NCI-H1930 (cell line): ENCODE data around the gene ZNF556.
A peak's percentile ranks its signal among the peaks of the same experiment; 100 is the strongest.
"Not testable (repeated sequence)": the region's sequence is repeated elsewhere in the genome, so short reads cannot be mapped to it uniquely, and the experiment has no call there.

ENCODE experiments used
- DNase-seq, 2 experiments: peaks; one replicate each; lab custom pipeline; 2025; lab: John Stamatoyannopoulos, UW

Gene ZNF556

DNA sequence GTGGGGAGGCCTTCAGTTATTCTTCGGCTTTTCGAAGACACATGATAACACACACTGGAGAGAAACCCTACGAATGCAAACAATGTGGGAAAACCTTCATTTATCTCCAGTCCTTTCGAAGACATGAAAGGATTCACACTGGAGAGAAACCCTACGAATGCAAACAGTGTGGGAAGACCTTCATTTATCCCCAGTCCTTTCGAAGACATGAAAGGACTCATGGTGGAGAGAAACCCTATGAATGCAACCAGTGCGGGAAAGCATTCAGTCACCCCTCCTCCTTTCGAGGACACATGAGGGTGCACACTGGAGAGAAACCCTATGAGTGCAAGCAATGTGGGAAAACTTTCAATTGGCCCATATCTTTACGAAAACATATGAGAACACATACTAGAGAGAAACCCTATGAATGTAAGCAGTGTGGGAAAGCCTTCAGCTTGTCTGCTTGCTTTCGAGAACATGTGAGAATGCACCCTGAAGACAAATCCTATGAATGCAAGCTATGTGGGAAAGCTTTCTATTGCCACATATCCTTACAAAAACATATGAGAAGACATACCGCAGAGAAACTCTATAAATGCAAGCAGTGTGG lies 14.0 kb upstream of the ZNF556 start:
- no peak for DNase-seq

DNA sequence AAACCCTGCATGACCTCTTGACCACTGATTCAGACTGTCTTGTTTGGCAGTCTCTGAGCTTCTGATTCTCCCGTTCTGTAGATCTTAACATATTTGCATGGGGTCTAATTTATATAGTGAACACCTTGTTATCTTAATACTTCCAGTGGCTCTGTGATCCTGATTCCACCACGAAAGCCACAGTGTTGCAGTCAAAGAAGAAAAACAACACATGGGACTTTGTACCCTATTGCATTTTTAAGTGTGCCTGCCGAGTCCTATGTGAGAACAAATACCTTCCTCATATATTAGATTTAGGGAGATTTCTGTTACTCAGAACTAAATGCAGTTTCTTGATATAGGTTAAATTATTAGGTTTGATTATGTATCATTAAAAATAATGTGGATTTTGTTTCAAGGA lies 12.3 kb upstream of the ZNF556 start:
- no peak for DNase-seq

DNA sequence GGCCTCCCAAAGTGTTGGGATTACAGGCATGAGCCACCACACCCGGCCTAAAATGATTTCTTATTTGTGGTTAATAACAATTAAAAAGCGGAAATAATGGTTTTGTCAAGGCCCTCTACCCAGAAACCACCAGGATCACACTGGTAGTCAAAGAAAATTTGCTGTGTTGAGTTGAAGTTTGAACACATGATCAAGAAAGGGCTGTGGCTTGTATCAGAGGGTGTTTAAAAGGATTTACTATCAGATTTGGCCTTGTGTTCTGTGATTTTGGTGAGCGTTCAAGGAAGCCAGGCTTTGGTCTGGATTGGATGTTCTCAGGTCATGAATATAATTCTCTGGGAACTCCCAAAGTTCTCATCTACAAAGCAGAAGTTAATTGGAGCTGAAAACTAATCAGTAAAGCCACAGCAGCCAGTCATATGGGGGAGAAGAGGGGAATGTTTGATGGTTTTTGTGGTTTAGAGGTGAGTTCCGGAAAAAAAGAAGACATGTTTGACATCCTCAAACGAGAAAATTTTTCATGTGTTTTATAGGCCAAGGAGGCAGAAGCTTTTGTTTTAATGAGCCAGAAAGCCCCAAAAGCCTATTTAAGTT lies 10.6 kb upstream of the ZNF556 start:
- DNase-seq, result no peak

DNA sequence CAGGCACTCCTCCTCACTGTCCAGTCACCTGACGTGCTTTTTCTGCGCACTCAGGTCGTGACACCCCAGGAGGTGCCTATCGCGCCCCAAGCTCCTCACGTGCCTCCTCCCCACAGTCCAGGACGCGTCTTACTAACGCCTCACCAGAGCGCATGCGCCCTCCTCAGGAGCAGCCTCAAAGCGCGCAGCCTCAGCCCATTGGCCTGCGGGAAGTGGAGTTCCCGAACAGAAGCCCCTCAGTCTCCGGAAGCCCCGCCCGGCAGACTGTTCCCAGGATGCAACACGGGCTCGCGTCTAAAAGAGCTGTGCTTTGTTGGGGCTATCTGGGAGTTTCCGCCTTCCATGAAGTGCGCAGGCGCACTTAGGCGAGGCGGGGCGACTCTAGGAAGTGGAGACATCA lies 8.3 kb upstream of the ZNF556 start:
- DNase-seq, result peak; percentile 52 to 63

DNA sequence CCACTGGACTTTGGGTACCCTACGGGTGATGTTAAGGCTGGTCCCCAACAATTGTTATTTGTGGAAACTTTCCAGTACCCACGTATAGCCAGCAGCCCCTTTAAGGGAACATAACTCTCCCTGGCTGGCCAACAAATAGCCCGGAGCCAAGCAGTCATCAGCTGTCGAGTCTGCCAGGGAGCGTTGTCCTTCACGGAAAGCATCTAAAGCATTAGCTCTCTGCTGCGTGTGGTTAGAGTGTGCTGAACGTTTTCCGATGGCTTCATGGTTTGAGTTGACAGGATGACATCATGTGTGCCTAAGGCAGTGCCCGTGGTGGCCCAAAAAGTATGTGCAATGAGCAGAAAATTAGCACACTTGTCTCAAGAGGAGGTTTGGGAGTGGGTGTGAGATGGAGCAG lies 3.3 kb upstream of the ZNF556 start:
- no peak for DNase-seq

DNA sequence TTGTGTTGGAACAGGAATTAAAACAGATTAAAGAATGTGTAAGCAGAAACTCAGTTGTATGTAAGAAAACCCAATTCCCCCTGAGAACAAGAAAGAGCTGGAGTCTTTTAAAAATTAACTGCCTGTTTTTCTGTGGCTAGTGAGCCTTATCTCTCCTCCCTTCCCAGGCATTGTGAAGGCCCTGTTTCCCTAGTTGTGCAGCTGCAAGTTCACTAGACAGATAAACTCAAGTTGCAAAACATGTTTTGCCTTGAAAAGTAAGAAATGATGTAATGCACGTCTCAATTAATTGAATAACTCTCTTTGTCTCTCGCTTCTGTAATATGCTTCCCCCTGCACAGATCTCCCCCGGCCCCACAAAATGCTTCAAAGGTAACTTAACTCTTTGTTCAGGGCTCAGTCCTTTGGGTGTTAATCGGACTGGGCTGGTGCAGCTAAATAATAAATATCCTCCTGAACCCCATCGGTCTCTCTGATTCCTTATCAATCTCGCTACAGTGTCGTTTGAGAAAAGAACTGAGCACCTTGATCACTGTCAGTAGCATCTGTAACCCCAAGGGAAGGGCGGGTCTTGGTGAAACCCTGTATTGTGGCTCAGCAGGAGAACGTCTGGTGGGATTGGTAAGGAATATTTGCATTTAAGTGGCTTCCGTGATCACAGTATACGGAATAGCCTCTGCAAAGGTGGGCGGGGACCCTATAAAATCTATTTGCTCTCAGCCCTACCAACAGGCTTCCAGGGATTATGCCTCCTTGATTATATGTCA lies 1.6 kb upstream of the ZNF556 start:
- DNase-seq, result no peak

DNA sequence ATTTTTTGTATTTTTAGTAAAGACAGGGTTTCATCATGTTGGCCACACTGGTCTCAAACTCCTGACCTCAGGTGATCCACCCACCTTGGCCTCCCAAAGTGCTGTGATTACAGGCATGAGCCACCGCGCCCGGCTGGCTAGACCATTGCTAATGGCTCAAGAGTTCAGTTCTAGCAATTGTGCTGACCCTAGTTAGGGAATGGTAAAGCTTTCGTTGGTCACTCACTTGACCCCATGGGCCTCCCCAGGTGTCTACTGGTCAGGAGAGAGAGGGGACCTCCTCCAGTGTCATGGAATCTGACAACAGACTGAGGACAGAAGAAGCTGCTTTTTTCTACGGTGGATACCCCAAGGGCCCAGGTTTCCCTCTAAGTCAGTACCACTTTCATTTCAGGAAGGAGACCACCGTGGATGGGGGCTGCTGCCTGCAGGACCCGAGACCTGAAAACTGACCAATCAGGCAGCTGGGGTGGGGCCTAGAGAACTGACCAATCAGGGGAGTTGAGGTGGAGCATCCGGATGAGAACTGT lies 575 bp upstream of the ZNF556 start:
- no peak for DNase-seq

DNA sequence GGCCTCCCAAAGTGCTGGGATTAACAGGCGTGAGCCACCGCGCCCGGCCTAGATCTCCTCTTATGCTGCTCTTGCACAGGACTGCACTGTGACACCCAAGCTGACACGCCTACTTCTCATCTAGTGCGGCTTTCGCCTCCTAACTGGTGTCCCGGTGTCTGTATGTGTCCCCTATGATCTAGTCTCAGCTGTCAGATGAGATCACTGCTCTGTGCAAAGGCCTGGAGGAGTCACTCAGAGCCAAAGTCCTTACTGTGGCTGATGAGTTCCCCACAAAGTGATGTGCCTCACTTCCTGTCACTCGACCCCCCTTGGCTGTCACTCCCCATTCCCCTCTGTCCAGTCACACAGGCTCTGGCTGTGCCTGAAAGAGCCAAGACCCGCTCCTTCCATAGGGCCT lies 2.5 kb downstream of the ZNF556 start:
- DNase-seq, result no peak

DNA sequence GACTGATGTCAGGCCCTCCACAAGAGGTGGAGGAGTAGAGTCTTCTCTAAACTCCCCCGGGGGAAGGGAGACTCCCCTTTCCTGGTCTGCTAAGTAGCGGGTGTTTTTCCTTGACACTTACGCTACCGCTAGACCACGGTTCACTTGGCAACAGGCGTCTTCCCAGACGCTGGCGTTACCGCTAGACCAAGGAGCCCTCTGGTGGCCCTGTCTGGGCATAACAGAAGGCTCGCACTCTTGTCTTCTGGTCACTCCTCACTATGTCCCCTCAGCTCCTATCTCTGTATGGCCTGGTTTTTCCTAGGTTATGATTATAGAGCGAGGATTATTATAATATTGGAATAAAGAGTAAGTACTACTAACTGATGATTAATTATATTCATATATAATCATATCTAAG lies 5.0 kb downstream of the ZNF556 start:
- not testable (repeated sequence) for DNase-seq

DNA sequence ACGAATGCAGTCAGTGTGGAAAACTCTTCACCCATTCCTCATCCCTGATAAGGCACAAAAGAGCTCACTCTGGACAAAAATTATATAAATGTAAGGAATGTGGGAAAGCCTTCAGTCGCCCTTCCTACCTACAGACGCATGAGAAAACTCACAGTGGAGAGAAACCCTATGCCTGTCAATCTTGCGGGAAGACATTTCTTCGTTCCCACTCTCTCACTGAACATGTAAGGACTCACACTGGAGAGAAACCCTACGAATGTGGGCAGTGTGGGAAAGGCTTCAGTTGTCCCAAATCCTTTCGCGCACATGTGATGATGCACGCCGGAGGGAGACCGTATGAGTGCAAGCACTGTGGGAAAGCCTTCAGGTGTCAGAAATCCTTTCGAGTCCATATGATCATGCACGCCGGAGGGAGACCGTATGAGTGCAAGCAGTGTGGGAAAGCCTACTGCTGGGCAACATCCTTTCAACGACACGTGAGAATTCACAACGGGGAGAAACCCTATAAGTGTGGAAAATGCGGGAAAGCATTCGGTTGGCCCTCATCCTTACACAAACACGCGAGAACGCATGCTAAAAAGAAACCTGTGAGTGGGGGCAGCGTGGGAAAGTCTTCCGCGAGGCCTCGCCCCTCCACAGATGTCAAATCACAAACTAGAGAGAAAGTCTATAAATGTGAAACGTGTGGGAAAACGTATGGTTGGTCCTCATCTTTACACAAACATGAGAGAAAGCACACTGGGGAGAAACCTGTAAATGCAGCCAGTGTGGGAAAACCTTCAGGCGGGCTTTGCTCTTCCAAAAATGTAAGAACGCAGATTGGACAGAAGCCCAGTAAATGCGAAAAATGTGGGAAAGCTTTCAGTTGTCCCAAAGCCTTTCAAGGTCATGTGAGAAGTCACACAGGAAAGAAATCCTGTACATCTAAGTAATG lies 10.5 kb downstream of the ZNF556 start:
- DNase-seq, result no peak

DNA sequence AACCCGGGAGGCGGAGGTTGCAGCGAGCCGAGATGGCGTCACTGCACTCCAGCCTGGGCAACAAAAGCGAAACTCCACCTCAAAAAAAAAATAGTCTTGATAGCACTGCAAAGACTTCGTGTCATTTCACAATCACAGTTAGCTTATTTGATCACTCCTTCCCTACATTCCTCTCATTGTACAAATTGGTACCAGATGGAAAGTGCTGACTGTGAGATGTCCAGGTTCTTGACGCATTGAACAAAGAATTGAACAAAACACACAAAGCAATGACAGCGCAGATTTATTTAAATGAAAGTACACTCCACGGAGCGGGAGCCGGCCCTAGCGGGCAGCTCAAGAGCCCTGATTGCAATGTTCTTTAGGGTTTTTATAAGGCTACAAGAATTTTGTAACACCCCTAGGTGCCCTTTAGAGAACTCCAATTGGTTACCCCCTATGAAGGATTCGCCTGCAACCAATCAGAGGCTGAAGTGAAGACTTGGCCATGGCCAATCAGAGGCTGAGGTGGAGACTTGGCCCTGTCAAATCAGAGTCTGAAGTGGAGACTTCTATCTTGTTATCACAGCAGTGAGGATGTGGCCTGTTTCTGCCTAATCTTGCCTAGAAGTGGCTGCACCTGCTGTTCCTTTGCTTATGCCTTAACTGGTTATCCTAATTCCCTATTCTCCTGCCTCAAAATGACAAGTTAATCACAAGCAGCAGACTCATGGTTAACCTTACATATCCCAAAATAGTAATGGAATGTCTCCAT lies 16.7 kb downstream of the ZNF556 start:
- DNase-seq, result no peak

DNA sequence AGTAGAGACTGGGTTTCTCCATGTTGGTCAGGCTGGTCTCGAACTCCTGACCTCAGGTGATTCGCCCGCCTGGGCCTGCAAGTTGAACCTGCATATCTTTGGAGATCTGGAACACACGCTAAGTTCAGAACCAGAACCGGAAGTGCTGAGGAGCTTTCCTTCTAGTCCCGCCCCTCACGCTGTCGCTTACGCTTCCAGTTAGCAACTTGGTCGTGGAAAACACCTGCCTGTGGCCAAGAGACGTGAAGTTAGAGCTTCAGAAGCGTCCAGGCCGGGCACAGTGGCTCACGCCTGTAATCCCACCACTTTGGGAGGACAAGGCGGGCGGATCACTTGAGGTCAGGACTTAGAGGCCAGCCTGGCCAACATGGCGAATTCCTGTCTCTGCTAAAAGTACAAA lies 18.6 kb downstream of the ZNF556 start:
- DNase-seq, result no peak

DNA sequence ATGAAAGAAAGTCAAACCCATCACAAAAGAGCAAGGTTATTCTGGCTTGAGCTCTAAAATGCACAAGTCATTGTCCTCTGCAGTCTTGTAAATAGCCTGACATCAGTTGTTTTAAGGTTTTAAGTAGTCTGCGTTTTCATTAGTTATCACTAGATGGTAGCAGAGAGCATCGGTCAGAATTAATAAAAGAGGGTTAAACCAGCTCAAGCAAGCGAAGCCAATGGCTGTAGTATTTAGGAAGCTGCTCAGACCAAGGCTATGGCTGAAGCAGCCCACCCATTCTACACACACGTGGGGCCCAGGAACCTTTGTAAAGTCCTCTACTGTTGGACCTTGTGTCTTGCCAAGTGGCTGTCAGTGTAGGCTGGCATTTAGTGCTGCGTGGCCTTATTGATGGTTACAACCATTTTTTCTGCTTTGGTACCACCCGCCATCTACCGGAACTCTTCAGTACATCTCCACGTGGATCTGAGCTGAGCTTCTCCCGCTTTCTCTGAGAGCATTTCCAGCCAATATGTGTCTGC lies 20.3 kb downstream of the ZNF556 start:
- DNase-seq, result peak; percentile 61 to 71

DNA sequence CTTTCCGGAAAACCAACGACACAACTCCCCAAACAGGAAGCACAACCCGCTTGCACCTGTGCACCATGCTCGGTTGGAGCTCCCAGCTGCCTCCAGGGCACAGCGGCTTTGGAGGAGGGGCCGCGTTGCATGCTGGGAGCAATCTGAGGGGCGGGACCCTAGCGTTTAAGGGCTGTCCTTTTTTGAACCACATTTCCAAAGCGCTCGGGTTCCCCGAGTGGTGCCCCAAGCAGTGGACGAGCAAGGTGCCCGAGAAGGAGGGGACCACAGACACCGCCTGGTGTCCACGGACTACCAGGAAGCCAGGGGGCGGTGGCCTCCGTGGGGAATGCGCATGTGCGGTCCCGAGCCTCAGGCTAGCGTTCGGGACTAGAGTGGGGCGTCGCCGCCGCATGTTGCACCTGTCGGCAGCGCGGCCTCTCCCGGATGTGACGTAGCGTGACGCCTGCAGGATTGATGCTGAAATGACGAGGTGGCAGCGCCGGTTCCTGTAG lies 21.6 kb downstream of the ZNF556 start:
- peak; percentile 89 to 93 for DNase-seq

DNA sequence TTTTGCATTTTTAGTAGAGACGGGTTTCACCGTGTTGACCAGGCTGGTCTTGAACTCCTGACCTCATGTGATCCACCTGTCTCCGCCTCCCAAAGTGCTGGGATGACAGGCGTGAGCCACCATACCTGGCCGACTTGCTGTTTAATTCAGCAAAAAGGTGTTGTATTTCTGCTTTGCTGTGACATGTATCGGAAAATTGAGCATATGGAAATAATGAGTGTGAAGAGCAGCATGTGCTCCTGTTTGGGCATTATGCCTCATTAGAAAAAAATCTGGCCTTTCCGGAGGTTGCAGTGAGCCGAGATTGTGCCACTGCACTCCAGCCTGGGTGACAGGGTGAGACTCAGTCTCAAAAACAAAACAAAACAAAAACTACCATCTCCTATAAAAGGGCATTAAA lies 23.4 kb downstream of the ZNF556 start:
- not testable (repeated sequence) for DNase-seq

DNA sequence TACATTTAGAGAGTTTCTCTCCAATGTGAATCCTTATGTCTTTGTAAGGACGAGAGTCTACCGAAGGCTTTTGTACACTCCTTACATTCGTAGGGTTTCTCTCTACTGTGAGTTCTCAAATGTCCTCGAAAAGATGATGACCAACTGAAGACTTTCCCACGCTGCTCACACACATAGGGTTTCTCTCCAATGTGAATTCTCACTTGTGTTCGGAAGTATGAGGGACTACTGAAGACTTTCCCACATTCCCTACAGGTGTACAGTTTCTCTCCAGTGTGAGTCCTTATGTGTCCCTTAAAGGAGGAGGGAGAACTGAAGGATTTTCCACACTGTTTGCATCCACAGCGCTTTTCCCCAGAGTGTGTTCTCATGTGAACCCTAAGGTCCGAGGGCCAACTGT lies 29.6 kb downstream of the ZNF556 start:
- no peak for DNase-seq

DNA sequence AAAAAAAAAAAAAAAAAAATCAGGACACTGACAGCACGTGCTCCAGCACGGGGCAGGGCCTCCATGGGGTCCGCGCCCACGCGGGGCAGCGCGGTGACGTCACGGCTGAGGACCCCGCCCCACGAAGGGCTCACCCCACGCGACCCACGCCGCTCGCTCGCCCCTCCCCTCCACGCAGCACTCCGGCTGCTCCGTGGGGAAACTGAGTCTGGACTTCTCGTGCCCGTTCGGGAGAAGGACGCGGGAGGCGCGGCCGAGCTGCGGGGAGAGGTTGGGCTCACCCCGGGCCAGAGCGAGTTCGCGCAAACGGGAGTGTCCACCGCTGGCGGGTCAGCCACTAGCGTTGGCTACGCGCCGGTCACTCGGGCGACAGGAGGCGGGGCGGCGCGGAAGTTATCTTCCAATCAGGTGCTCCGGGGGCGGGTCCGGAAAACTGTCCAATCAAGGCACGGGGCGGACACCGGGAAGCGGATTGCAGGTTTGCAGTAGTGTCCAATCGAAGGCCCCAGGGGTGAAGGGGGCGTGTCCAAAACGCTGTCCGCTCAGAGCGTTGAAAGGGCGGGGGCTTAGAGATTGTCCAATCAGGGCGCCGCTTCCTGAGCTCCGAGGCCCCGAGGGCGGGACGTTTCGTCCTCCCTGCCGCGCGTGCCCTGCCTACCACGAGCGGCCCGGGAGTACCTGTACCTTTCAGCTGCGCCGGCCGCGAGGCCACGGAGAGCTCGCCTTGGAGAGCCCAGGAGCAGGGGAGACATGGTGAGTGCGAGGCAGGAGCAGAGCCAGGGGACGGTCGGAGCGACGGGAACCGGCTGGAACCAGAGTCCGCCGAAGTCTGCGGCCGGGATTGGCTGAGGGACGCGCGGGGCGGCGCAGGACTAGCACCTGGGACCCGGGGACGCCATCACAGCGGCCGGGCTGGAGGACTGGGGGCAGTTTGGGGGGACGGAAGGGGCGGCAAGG lies 33.4 kb downstream of the ZNF556 start, which contains the start of gene ZNF57:
Gene ZNF57, plus strand, starts transcription at position 633 of the 957 bp plus-strand sequence. Its CDS starts 118 bp downstream, at position 751.
- DNase-seq, result peak; percentile 94 to 95

DNA sequence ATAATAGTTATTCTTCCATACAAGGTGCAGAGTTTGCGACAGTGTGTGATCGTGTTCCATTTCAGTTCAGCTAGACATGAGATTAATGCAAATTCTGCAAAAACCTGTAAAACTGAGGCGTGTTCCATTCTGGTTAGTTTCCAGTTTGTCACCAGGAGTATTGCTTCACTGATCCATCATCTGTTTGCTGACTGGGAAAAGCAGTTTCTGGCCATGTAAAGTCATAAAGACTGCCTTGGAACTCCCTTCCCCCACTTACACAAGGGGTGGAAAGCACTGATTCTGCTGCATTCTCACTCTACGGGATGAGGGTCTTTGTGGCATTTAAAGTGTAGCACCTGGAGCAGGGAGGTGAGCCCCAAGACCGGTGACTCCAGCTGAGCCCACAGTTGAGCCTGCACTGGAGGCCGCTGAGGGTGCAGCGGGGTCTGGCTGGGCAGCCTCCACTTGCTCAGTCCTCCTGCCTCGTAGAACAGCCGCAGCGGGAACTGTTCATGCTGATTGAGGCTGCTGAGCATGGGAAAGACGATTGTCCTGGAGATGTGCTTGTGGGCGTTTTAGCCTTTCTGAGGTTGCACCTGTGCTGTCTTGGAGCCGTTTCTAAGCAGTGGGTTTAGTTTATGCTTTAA lies 35.6 kb downstream of the ZNF556 start:
- no peak for DNase-seq

DNA sequence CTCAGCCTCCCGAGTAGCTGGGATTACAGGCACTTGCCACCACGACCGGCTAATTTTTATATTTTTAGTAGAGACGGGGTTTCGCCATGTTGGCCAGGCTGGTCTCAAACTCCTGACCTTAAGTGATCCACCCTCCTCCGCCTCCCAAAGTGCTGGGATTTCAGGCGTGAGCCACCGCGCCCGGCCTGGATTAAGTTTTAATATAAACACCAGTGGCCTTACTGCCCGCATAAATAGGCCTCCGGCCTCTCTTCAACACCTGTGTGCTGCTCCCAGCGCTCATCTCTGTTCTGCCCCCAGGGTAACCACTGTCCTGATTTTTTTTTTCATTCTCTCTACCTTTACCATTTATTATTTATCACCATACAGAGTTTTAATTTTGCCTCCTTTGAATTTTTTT lies 36.2 kb downstream of the ZNF556 start:
- DNase-seq, result not testable (repeated sequence)
